ENCODE measurements around the gene PNPLA3. TPM values are rescaled to one million over a fixed set of nuclear protein-coding genes. Genes with fewer than 3 reads are reported as not detected.
A peak's percentile ranks its signal among the peaks of the same experiment; 100 is the strongest.

Gene PNPLA3
- polyA plus RNA-seq, 1 donor (not counting 4 experiments of a cell fraction or from before 2014, with no cell fraction given) = 12.0 TPM

DNA sequence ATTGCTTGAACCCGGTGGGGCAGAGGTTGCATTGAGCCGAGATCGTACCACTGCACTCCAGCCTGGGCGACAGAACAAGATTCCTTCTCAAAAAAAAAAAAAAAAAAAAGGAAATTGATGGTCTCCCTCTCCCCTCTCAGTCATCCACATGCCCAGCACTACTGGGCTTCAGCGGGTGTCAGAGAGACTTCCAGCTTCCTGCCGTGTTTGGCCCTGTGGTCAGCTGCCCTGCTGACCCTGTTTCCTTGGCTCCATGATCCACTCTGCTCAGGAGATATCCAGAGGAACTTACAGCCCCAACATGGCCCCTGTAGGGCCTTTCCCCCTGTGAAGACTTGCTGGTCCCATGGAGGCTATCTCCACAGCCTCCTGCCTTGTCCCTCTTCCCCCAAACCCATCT, 6.1 kb upstream of the PNPLA3 start:
- FAIRE-seq = no peak

DNA sequence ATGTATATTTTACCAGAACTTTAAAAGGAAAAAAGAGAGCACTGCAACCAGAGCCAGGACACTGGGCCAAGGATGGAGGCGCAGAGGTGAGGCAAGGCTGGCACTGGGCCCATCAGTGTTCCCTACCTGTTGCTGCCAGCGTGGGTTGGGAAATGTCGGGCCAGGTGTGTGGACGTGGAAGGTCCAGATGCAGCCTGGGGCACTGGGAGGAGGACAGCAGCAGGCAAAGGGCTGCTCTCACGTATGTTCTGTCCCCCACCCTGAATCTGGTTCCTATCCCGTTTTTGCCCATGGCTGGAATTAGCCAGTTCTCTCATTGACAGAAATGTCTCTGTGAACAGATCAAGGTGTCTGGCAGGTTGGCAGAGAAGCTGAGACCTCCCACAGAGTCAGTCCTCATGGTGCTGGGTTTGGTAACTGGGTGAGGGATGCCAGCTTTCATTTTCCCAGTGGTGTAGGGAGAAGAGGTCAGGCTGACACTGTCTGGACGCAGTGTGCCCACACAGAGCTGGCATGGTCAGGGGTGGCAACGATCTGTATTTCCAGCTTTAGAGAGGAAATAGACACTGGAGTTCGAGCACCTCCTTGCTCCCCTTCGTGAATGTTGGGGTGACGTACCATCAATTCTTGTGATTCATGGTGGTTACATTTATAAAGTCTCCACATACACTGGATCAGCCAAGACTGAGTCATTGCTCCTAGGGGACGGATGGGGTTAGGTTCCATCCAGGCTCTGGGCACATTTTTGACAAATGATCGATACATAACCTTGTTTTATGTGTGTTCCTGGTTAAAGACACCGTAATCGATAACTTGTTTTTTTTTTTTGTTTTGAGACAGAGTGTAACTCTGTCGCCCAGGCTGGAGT, 4.3 kb upstream of the PNPLA3 start:
- dilution Hi-C loops (cut with MboI; ENCODE audit: extremely low pct_ligation_motif_present, low sequenced_read_pairs) = no loop called here
- Histone ChIP-seq H3K4me1 (ENCODE audit: control insufficient read depth, extremely low read depth, insufficient read depth, low read length) (peaks cover 13% of the 10 kb centered on the region), H2AFZ (ENCODE audit: control insufficient read depth, low read length) (no peak overlapping the region), H3K4me3 (ENCODE audit: control insufficient read depth in 2 of 3, extremely low read depth in 1 of 3, insufficient read depth in 2 of 3, low read depth in 1 of 3, low read length in 3 of 3) (no peak overlapping the region), H3K9me3 (ENCODE audit: control insufficient read depth, low read depth, low read length) (no peaks in the 10 kb centered on the region), H3K4me2 (ENCODE audit: control insufficient read depth, extremely low read depth, insufficient read depth, low read depth, low read length) (peak overlapping the region; percentile 63), H4K20me1 (ENCODE audit: control insufficient read depth, extremely low read depth, insufficient read depth, low read length) (no peaks in the 10 kb centered on the region), H3K27ac (ENCODE audit: control insufficient read depth, insufficient read depth, low read length) (no peak overlapping the region), H3K9me1 (ENCODE audit: control insufficient read depth, extremely low read depth, insufficient read depth, low read length) (no peaks in the 10 kb centered on the region), H3K9ac (ENCODE audit: control insufficient read depth, extremely low read depth, insufficient read depth, low read length) (peak overlapping the region; percentile 6), H3K79me2 (ENCODE audit: control insufficient read depth, insufficient read depth, low read length) (peaks cover 2% of the 10 kb centered on the region), H3K27me3 (ENCODE audit: control insufficient read depth, extremely low read depth, insufficient read depth, low read length) (no peaks in the 10 kb centered on the region), H3K36me3 (ENCODE audit: control insufficient read depth in 2 of 2, extremely low read depth in 1 of 2, insufficient read depth in 2 of 2, low read length in 2 of 2) (no peaks in the 10 kb centered on the region)
- no peak for TF ChIP-seq CTCF (optimal IDR thresholded peaks at IDR 0.05 in 1 of 3, IDR thresholded peaks at IDR 0.05 in 1 of 3, conservative IDR thresholded peaks at IDR 0.05 in 1 of 3; ENCODE audit: extremely low read depth in 1 of 3, insufficient read depth in 2 of 3, low read length in 3 of 3)
- TF ChIP-seq EZH2 (IDR thresholded peaks at IDR 0.05; ENCODE audit: low read length) = no peak
- FAIRE-seq (peak; percentile 82), DNase-seq (ENCODE audit: low read depth, low spot score) (no peak)

More for the DNA sequence above, 6.1 kb upstream of the PNPLA3 start:
- peaks cover 9% of the 10 kb centered on the region for H3K4me1 ChIP-seq (ENCODE audit: control insufficient read depth, extremely low read depth, insufficient read depth, low read length)
- no peak for DNase-seq (ENCODE audit: low read depth, low spot score)
- H3K9me3 ChIP-seq (ENCODE audit: control insufficient read depth, low read depth, low read length) = no peaks in the 10 kb centered on the region
- no peak overlapping the region for H3K9ac ChIP-seq (ENCODE audit: control insufficient read depth, extremely low read depth, insufficient read depth, low read length)
- no peak overlapping the region for H2AFZ ChIP-seq (ENCODE audit: control insufficient read depth, low read length)
- no peaks in the 10 kb centered on the region for H3K9me1 ChIP-seq (ENCODE audit: control insufficient read depth, extremely low read depth, insufficient read depth, low read length)
- H3K36me3 ChIP-seq (ENCODE audit: control insufficient read depth in 2 of 2, extremely low read depth in 1 of 2, insufficient read depth in 2 of 2, low read length in 2 of 2) = no peaks in the 10 kb centered on the region
- no peaks in the 10 kb centered on the region for H3K27me3 ChIP-seq (ENCODE audit: control insufficient read depth, extremely low read depth, insufficient read depth, low read length)
- no peak overlapping the region for H3K4me3 ChIP-seq (ENCODE audit: control insufficient read depth in 2 of 3, extremely low read depth in 1 of 3, insufficient read depth in 2 of 3, low read depth in 1 of 3, low read length in 3 of 3)
- H3K79me2 ChIP-seq (ENCODE audit: control insufficient read depth, insufficient read depth, low read length) = no peaks in the 10 kb centered on the region
- dilution Hi-C loops (cut with MboI; ENCODE audit: extremely low pct_ligation_motif_present, low sequenced_read_pairs) = no loop called here
- H4K20me1 ChIP-seq (ENCODE audit: control insufficient read depth, extremely low read depth, insufficient read depth, low read length) = no peaks in the 10 kb centered on the region
- TF ChIP-seq EZH2 (IDR thresholded peaks at IDR 0.05; ENCODE audit: low read length) = no peak
- H3K27ac ChIP-seq (ENCODE audit: control insufficient read depth, insufficient read depth, low read length) = no peak overlapping the region
- H3K4me2 ChIP-seq (ENCODE audit: control insufficient read depth, extremely low read depth, insufficient read depth, low read depth, low read length) = no peak overlapping the region

Data from keratinocyte (primary cell).